Lower lobe of right lung (tissue), 2 donors: ENCODE data around the gene SOX13. TPM values are rescaled to one million over a fixed set of nuclear protein-coding genes. Genes with fewer than 3 reads are reported as not detected.

ENCODE experiments used
- ATAC-seq, 2 donors: fragments of 200-7000 bp; cut with Tn5 transposase; one replicate each; pipeline ENCODE4 v1.9.1; 2020 to 2022; ENCODE audit warnings: mild to moderate bottlenecking in 2 of 2, moderate library complexity in 2 of 2
- DNase-seq: peaks from one replicate; pipeline ENCODE4 v3.0.0-alpha.2; 2020
- H3K27ac ChIP-seq: fragments of 200-600 bp; one replicate; pipeline ENCODE4 v1.8.0; 2022
- H3K27me3 ChIP-seq: fragments of 200-600 bp; one replicate; pipeline ENCODE4 v1.8.0; 2022; ENCODE audit warnings: low read depth
- H3K36me3 ChIP-seq: fragments of 200-600 bp; one replicate; pipeline ENCODE4 v1.8.0; 2022; ENCODE audit warnings: mild to moderate bottlenecking
- H3K4me1 ChIP-seq: fragments of 200-600 bp; one replicate; pipeline ENCODE4 v1.8.0; 2022
- H3K4me3 ChIP-seq: fragments of 200-600 bp; one replicate; pipeline ENCODE4 v1.8.0; 2022; ENCODE audit warnings: mild to moderate bottlenecking
- H3K9me3 ChIP-seq: fragments of 200-600 bp; one replicate; pipeline ENCODE4 v1.8.0; 2022
- CTCF ChIP-seq: fragments of 200-600 bp; IDR thresholded peaks from one replicate; pipeline ENCODE4 v1.8.0; 2022; ENCODE audit warnings: antibody characterized with exemption, mild to moderate bottlenecking
- intact Hi-C: fragments of 100-400 bp; cut with DNase I; formaldehyde crosslinking; loops from one replicate; pipeline ENCODE4 v1.11.0; 2022
- total RNA-seq: library from RNA; stranded (reverse); fragmentation: NEBNext Ultra II Directional; extraction: Animal tissue kit (Norgen Biotek cat#: 25700); gene quantifications from one replicate; pipeline ENCODE4 v1.2.1, GENCODE V29; 2021
- donor health status: DM: no; HTN: yes; CAD: no; lungs with severe emphysema.

SOX13 gene
- total RNA-seq, 1 donor from 2014 or later = 57.8 TPM

- Histone ChIP-seq H3K27ac (no peak overlapping the region), H3K9me3 (no peaks in the 10 kb centered on the region), H3K27me3 (peaks cover 7% of the 10 kb centered on the region), H3K4me1 (peaks cover 15% of the 10 kb centered on the region), H3K4me3 (no peak overlapping the region), H3K36me3 (no peaks in the 10 kb centered on the region)
- intact Hi-C loops = no loop called here
- DNase-seq (peak; percentile 35), ATAC-seq (no peak)
- no peak for TF ChIP-seq CTCF
These were observed 77.0 kb downstream of the SOX13 start for GRCh38 chr1:204149635-204150565.

GRCh38 chr1:204150702-204151551, 78.0 kb downstream of the SOX13 start:
- H3K4me3 ChIP-seq = peak overlapping the region; percentile 76
- ATAC-seq (peak; percentile 32 to 44), DNase-seq (peak; percentile 43)
- TF ChIP-seq CTCF = no peak
- H3K36me3 ChIP-seq = no peaks in the 10 kb centered on the region
- H3K27ac ChIP-seq = peak overlapping the region; percentile 64
- intact Hi-C loops = no loop called here
- peaks cover 7% of the 10 kb centered on the region for H3K27me3 ChIP-seq
- no peaks in the 10 kb centered on the region for H3K9me3 ChIP-seq
- H3K4me1 ChIP-seq = peaks cover 15% of the 10 kb centered on the region

- peak; percentile 61 for DNase-seq
- no peaks in the 10 kb centered on the region for H3K36me3 ChIP-seq
- peak within 1 kb of the TSS; percentile 64 for H3K27ac ChIP-seq
- peak within 1 kb of the TSS; percentile 76 for H3K4me3 ChIP-seq
- ATAC-seq = peak; percentile 70 to 75
- no peaks in the 10 kb centered on the region for H3K9me3 ChIP-seq
- intact Hi-C loops = no loop called here
- H3K4me1 ChIP-seq = peaks cover 15% of the 10 kb centered on the region
- peaks cover 7% of the 10 kb centered on the region for H3K27me3 ChIP-seq
- TF ChIP-seq CTCF = no peak
These were observed 78.8 kb downstream of the SOX13 start, which contains the start of gene ETNK2 for GRCh38 chr1:204151552-204152309. TSS of gene ETNK2 (minus strand) at chr1:204152044. CDS start at chr1:204151852, 192 bp downstream.

GRCh38 chr1:204152310-204153044, 79.6 kb downstream of the SOX13 start:
- H3K4me1 ChIP-seq = peaks cover 15% of the 10 kb centered on the region
- no peak for TF ChIP-seq CTCF
- peaks cover 7% of the 10 kb centered on the region for H3K27me3 ChIP-seq
- peak overlapping the region; percentile 76 for H3K4me3 ChIP-seq
- intact Hi-C loops = no loop called here
- H3K36me3 ChIP-seq = no peaks in the 10 kb centered on the region
- ATAC-seq = peak; percentile 3 to 20
- no peaks in the 10 kb centered on the region for H3K9me3 ChIP-seq
- peak; percentile 47 for DNase-seq
- H3K27ac ChIP-seq = no peak overlapping the region
